Heart left ventricle (tissue), 16 donors: Measurements from ENCODE around the gene EIF4A3. TPM values are rescaled to one million over a fixed set of nuclear protein-coding genes. Genes with fewer than 3 reads are reported as not detected.
A peak's percentile ranks its signal among the peaks of the same experiment; 100 is the strongest.

Source experiments
- ATAC-seq, 4 donors: fragments of 200-7000 bp; cut with Tn5 transposase; one replicate each; pipeline ENCODE4 v1.9.1; 2020 to 2022; ENCODE audit warnings: moderate library complexity in 4 of 4, mild to moderate bottlenecking in 3 of 4, moderate number of reproducible peaks in 1 of 4
- DNase-seq, 5 donors: peaks; one replicate each; pipeline ENCODE4 v3.0.0-alpha.2; 2020
- H3K27ac ChIP-seq, 12 donors: fragments of 200-600 bp; sonication (generic) in 4 of 12; one replicate each; pipeline versions ENCODE4 v1.5.0 to v1.8.0; 2016 to 2022; ENCODE audit warnings: mild to moderate bottlenecking in 2 of 12
- H3K27me3 ChIP-seq, 9 donors: fragments of 200-600 bp; sonication (generic) in 2 of 9; one replicate each; pipeline versions ENCODE4 v1.5.1 to v1.8.0; 2016 to 2022; ENCODE audit warnings: mild to moderate bottlenecking in 3 of 9
- H3K36me3 ChIP-seq, 9 donors: fragments of 200-600 bp; sonication (generic) in 2 of 9; one replicate each; pipeline versions ENCODE4 v1.5.0 to v1.8.0; 2018 to 2022; ENCODE audit warnings: mild to moderate bottlenecking in 2 of 9
- H3K4me1 ChIP-seq, 12 donors: fragments of 200-600 bp; sonication (generic) in 4 of 12; one replicate each; pipeline versions ENCODE4 v1.5.0 to v1.8.0; 2016 to 2022; ENCODE audit warnings: mild to moderate bottlenecking in 3 of 12
- H3K4me3 ChIP-seq, 12 donors: fragments of 200-600 bp; sonication (generic) in 4 of 12; one replicate each; pipeline versions ENCODE4 v1.5.0 to v1.8.0; 2017 to 2022; ENCODE audit warnings: mild to moderate bottlenecking in 9 of 12, moderate library complexity in 4 of 12
- H3K9me3 ChIP-seq, 12 donors: fragments of 200-600 bp; sonication (generic) in 4 of 12; one replicate each; pipeline versions ENCODE4 v1.5.0 to v1.8.0; 2016 to 2022; ENCODE audit warnings: mild to moderate bottlenecking in 1 of 12
- POLR2A ChIP-seq, 2 donors: fragments of 450-650 bp; IDR thresholded peaks; one replicate each; pipeline ENCODE4 v1.6.1; 2017; ENCODE audit warnings: antibody characterized with exemption in 2 of 2, mild to moderate bottlenecking in 2 of 2, moderate library complexity in 2 of 2
- WGBS, 4 donors: extraction: QIAGEN DNeasy Blood & Tissue Kit in 2 of 4; methylation state at CpG; one replicate each; pipeline versions ENCODE4 v1.1.5 to v1.1.7; 2013 to 2018; 5-methylcytosine and 5-hydroxymethylcytosine counted together
- intact Hi-C, 10 donors: fragments of 100-400 bp; cut with DNase I; formaldehyde crosslinking; loops; one replicate each; pipeline versions ENCODE4 v1.11.1 to v1.14.2; 2022
- polyA plus RNA-seq, 2 donors: library from polyadenylated mRNA; stranded (reverse); fragments of 200-250 nt; gene quantifications; one replicate each; pipeline ENCODE4 v1.2.3, GENCODE V29; 2013
- total RNA-seq, 9 donors: library from RNA; depleted of rRNA in 2 of 9; stranded (reverse); fragments of >200 nt in 2 of 9; fragmentation: NEBNext Ultra II Directional in 3 of 9; extraction: Animal tissue kit (Norgen Biotek cat#: 25700) in 3 of 9; gene quantifications; one replicate each; pipeline versions ENCODE4 v1.1.0 to v1.2.4, GENCODE V29; 2016 to 2023
- TF ChIP-seq, protein P1 (sequence below), 12 donors: fragments of 200-600 bp; sonication (generic) in 4 of 12; IDR thresholded peaks; one replicate each; pipeline versions ENCODE4 v1.5.0 to v1.8.0; 2018 to 2022; ENCODE audit warnings: antibody characterized with exemption in 12 of 12, mild to moderate bottlenecking in 5 of 12
- donor health status: ischemic (EF 13 %, LVEDD 7.1; RV severe dilation, severe dysfunction).
- donor health status: healthy with polysubstance abuse.
- donor health status: DM: no; HTN: yes; CAD: no.
- donor health status: DM: no; HTN: no; CAD: no.
- donor health status: ischemic (EF 25% LVEDD 6.9; RV normal size, moderate dysfunction).
- donor health status: ischemic (EF 25% LVEDD 5.7; RV mildly dilated, moderate dysfunction).
- donor health status: healthy.
- donor health status: DM: yes; HTN: yes; CAD: no.
- donor health status: ischemic (EF 35%, LVEDD 5.7; RV mildly dilated, moderate dysfunction).
- donor health status: nonischemic (EF 11% LVEDD 7.7; RV severe dilation, severe dysfunction).
- donor health status: DM: yes; HTN: yes; CAD: no.
- donor health status: PGD.
- donor health status: ischemic (EF 29% LVEDD 5.4; RV normal size, mild dysfunction).
- donor health status: nonischemic (EF 23%, LVEDD 6.1; RV moderate dilation, normal function).

The EIF4A3 gene
- total and polyA plus RNA-seq, 11 donors: 17.8 to 57.5 (median 31.6) TPM

DNA sequence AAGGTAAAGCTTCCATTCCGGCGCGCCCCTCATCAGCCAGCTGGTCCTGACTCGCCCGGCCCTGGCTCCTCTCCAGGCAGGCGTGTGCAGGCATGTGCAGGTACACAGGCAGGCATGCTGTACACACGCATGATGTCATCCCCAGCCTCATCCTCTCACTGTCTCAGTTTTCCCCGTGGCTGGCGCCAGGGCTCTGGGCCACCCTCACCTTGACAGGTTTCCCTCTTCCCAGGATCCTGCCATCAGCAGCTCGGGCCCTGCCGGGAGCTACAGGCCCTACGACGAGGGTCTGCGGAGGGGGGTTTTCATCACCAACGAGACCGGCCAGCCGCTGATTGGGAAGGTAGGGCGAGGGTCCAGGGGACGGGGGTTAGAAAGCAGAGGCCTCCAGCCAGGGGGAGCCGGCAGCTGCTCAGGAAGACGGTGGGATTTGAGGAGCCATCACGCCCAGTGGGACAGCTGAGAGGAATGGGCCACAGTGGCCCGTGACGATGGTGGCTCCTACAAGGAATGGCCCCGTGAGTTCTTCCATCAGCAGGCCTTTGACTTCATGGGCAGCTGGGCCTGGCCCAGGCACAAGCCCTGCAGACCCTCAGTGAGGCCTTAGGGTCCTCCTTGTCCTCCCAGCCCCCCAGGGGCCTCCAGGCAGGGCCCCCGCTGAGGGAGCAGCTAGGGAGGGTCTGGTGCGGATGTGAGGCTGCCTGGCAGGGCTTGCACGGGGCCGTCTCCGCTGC, 37.0 kb downstream of the EIF4A3 start:
- DNase-seq (no peak), ATAC-seq (no peak)
- TF ChIP-seq, protein P1, sequence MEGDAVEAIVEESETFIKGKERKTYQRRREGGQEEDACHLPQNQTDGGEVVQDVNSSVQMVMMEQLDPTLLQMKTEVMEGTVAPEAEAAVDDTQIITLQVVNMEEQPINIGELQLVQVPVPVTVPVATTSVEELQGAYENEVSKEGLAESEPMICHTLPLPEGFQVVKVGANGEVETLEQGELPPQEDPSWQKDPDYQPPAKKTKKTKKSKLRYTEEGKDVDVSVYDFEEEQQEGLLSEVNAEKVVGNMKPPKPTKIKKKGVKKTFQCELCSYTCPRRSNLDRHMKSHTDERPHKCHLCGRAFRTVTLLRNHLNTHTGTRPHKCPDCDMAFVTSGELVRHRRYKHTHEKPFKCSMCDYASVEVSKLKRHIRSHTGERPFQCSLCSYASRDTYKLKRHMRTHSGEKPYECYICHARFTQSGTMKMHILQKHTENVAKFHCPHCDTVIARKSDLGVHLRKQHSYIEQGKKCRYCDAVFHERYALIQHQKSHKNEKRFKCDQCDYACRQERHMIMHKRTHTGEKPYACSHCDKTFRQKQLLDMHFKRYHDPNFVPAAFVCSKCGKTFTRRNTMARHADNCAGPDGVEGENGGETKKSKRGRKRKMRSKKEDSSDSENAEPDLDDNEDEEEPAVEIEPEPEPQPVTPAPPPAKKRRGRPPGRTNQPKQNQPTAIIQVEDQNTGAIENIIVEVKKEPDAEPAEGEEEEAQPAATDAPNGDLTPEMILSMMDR (IDR thresholded peaks at IDR 0.05): no peak
- TF ChIP-seq POLR2A (IDR thresholded peaks at IDR 0.05): no peak
- Histone ChIP-seq H3K4me1 (no peaks in the 10 kb centered on the region), H3K9me3 (peaks cover 0 to 3% (median 0%) of the 10 kb centered on the region in 12 donors), H3K27me3 (no peaks in the 10 kb centered on the region), H3K36me3 (peaks cover 0 to 41% (median 2%) of the 10 kb centered on the region in 9 donors), H3K27ac (no peak overlapping the region), H3K4me3 (no peak overlapping the region)
- intact Hi-C loops: no loop called here
- 91 to 93% (median 92%) methylated on average over 27 to 30 of the region's 30 CpGs for WGBS, 4 donors

DNA sequence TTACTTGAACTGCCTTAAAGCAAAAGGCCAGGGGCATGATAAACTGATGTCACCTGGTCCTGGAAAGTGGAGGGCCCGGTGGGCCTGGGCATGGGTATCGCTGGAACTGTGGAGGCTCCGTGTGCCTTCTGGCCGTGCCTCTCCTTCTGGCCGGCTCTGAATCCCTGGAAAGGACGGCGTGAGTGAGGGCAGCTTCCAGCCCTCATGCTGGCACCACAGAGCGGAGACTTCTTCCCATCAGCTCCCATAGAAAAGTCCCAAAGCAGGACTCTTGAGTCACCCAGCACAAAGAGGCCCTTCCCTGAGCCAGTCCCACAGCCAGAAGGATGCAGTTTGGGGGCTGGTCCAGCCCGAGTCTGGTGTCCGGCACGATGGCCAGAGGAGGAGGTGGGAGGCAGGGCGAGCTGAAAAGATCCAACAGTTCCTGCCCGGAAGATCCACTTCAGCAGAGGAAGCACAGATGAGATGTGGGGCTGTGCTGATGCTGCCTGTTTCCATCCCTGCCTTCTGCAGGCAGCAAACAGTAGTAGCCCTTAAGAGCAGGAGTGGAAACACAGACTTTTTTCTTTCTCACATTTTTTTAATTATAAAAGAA, 37.8 kb downstream of the EIF4A3 start:
- intact Hi-C loops: no loop called here
- H3K36me3 ChIP-seq: peaks cover 0 to 41% (median 2%) of the 10 kb centered on the region in 9 donors

DNA sequence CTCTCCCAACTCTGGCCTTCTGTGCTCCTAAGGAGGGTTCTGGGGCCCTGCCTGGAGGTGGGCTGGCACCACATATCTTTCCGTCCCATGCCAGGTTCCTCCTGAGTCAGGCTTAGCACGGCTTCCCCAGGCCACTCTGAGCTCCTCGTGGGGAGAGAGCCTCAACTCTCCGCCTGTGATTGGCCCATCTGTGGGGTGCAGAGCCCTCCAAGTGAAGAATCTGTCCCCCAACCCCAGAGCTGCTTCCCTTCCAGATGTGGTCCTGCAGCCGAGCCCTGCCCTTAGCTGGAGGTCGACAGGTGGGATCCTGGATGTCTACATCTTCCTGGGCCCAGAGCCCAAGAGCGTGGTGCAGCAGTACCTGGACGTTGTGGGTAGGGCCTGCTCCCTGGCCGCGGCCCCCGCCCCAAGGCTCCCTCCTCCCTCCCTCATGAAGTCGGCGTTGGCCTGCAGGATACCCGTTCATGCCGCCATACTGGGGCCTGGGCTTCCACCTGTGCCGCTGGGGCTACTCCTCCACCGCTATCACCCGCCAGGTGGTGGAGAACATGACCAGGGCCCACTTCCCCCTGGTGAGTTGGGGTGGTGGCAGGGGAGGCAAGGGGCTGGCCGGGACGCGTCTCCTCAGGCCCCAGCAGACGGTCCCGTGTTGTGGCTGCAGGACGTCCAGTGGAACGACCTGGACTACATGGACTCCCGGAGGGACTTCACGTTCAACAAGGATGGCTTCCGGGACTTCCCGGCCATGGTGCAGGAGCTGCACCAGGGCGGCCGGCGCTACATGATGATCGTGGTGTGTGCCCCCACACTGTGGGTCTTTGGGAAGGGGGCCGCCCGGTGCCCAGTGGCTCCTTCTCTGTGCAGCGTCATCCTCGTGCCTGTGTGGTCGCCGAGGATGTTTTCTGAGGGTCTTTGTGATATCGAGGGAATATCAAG, 38.6 kb downstream of the EIF4A3 start:
- DNase-seq: peak in 1 of 5 donors; percentile 44
- ATAC-seq: no peak
- intact Hi-C loops: no loop called here
- Histone ChIP-seq H3K9me3 (no peaks in the 10 kb centered on the region), H3K4me1 (peaks cover 0 to under 1% (median 0%) of the 10 kb centered on the region in 12 donors), H3K27ac (no peak overlapping the region), H3K4me3 (no peak overlapping the region), H3K27me3 (no peaks in the 10 kb centered on the region), H3K36me3 (peaks cover 0 to 41% (median under 1%) of the 10 kb centered on the region in 9 donors)
- 90 to 96% (median 93%) methylated on average over 24 to 40 of the region's 40 CpGs for WGBS, 4 donors
- no peak for TF ChIP-seq POLR2A (IDR thresholded peaks at IDR 0.05)
- TF ChIP-seq, protein P1 (IDR thresholded peaks at IDR 0.05): no peak

More for the DNA sequence above, 37.8 kb downstream of the EIF4A3 start:
- no peaks in the 10 kb centered on the region for H3K9me3 ChIP-seq
- no peak overlapping the region for H3K4me3 ChIP-seq
- peak in 1 of 5 donors; percentile 20 for DNase-seq
- H3K4me1 ChIP-seq: no peaks in the 10 kb centered on the region
- WGBS, 4 donors: 91 to 93% (median 93%) methylated on average over 12 to 13 of the region's 13 CpGs
- TF ChIP-seq, protein P1 (IDR thresholded peaks at IDR 0.05): no peak
- TF ChIP-seq POLR2A (IDR thresholded peaks at IDR 0.05): no peak
- no peaks in the 10 kb centered on the region for H3K27me3 ChIP-seq
- H3K27ac ChIP-seq: no peak overlapping the region
- ATAC-seq: no peak
